Right ventricle myocardium inferior (tissue), 1 donor: ENCODE measurements around the gene RALGPS2. TPM values are rescaled to one million over a fixed set of nuclear protein-coding genes. Genes with fewer than 3 reads are reported as not detected.

Experiments
- ATAC-seq: fragments of 200-7000 bp; cut with Tn5 transposase; one replicate; pipeline ENCODE4 v1.9.1; 2020; ENCODE audit warnings: mild to moderate bottlenecking, moderate library complexity
- DNase-seq: peaks from one replicate; pipeline ENCODE4 v3.0.0; 2021; ENCODE audit errors: missing footprints
- intact Hi-C: fragments of 100-400 bp; cut with DNase I; formaldehyde crosslinking; loops from one replicate; pipeline ENCODE4 v1.11.0; 2022
- microRNA-seq: library from miRNA; unstranded; fragments of <30 nt; microRNA quantifications from one replicate; pipeline ENCODE4 v1.2.0, GENCODE V29; 2020
- total RNA-seq: library from RNA; stranded (reverse); fragmentation: NEBNext Ultra II Directional; extraction: Animal tissue kit (Norgen Biotek cat#: 25700); gene quantifications from one replicate; pipeline ENCODE4 v1.2.1, GENCODE V29; 2021
- donor health status: DM: no; HTN: yes; CAD: no; lungs with severe emphysema.

Gene RALGPS2
- total RNA-seq, 1 donor from 2014 or later, result 14.4 TPM

- intact Hi-C loops, result no loop called here
- no peak for DNase-seq
Measured at GRCh38 chr1:178964469-178965330, 239.7 kb downstream of the RALGPS2 start.

DNA sequence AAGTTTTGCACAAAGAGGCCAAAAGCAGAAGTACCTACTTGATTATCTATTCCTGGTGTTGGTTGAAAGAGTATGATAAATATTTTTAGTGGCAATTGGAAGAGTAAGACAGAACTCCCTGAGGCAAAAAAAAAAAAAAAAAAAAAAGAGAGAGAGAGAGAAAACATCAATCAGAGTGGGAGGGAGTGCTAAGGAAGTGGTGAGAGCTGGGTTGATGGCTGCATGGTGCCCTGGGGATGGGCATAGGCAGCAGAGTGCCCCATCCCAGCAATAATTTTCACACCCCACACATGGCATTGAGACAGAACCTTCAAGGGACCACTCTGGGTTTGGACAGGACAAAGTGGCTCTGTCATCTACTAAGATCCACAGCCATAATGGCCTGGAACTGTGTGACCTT is 241.3 kb downstream of the RALGPS2 start:
- DNase-seq, result no peak
- no peak for ATAC-seq
- intact Hi-C loops, result no loop called here

More at GRCh38 chr1:178964469-178965330, 239.7 kb downstream of the RALGPS2 start:
- ATAC-seq, result no peak

GRCh38 chr1:178969226-178969987 is 244.4 kb downstream of the RALGPS2 start:
- DNase-seq, result no peak
- ATAC-seq, result no peak
- intact Hi-C loops, result no loop called here

- DNase-seq (no peak), ATAC-seq (no peak)
- intact Hi-C loops, result no loop called here
Measured at GRCh38 chr1:178970184-178970583, 245.1 kb downstream of the RALGPS2 start.

Small RNA genes within 50 kb of the gene (microRNA-seq; reads per million reads assigned to microRNA genes)
- gene MIR4424, result not detected

Other genes with a start within 250 kb of the RALGPS2 start
- not detected for gene CLEC20A, start 228.3 kb upstream of the RALGPS2 start, total RNA-seq
- not detected for gene TEX35, start 212.1 kb upstream of the RALGPS2 start, total RNA-seq
- 11.5 TPM for gene ANGPTL1, start 145.8 kb downstream of the RALGPS2 start, total RNA-seq